ENCODE data around the gene KDSR. TPM values are rescaled to one million over a fixed set of nuclear protein-coding genes. Genes with fewer than 3 reads are reported as not detected.

Gene KDSR
- 12.2 TPM for total RNA-seq

DNA sequence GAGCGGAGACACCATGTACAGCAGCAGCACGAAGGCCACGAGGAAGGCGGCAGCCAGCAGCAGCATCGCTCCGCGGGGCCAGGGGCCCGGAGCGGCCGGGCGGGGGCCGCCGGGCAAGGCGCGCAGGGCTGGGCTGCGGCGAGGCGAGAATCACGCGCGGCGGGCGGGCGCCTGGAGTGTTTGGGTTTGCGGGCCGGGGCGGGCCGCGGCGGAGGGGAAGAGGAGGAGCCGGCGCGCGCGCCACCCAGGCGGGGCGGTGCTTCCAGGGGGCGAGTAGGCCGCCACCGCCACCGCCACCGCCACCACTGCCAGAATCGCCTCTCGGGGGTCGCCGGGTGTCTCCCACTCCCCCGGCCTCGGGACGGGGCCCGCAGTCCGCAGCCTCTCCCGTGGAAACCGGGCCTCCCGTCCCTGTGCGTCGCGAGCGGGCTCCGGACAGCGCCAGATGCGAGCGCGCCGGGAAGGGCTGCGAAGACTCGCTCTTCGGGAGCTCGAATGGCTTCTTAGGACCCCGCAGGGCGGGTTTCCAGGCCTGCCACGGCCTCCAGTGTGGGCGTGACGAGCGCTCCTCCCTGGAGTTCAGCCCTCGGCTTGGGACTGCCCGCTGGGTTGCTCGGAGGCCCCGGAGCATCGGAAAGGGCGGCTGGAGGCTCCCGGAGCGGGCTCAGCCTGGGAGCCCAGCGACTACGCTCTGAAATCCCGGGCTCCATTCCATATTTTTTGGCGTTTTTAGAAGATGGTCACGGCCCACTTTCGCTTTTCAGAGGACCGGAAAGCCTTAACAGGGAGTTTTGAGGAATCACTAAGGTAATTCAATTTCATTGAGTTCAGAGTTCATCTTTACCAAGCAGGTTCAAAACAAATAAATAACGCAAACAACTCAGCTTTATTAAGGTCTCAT, at the start of gene KDSR:
TSS of gene KDSR (minus strand) at position 154 of the 901 bp plus-strand sequence. CDS start at position 66, 88 bp downstream.
- FAIRE-seq (no peak), DNase-seq (ENCODE audit: low spot score in 2 of 2) (peak; percentile 87 to 93)

GRCh38 chr18:63412953-63413352, 45.9 kb upstream of the KDSR start:
- DNase-seq (ENCODE audit: low spot score in 2 of 2) (no peak), FAIRE-seq (no peak)

- no peak for FAIRE-seq
- no peak for DNase-seq (ENCODE audit: low spot score in 2 of 2)
These were observed 43.8 kb upstream of the KDSR start for GRCh38 chr18:63410792-63411191.

GRCh38 chr18:63409301-63409700, 42.3 kb upstream of the KDSR start:
- DNase-seq (ENCODE audit: low spot score in 2 of 2): no peak
- FAIRE-seq: no peak

GRCh38 chr18:63407734-63408133, 40.7 kb upstream of the KDSR start:
- DNase-seq (ENCODE audit: low spot score in 2 of 2): no peak
- no peak for FAIRE-seq

- FAIRE-seq (no peak), DNase-seq (ENCODE audit: low spot score in 2 of 2) (no peak)
These were observed 39.0 kb upstream of the KDSR start for GRCh38 chr18:63405986-63406385.

- DNase-seq (ENCODE audit: low spot score in 2 of 2): no peak
- no peak for FAIRE-seq
These were observed 35.5 kb upstream of the KDSR start for GRCh38 chr18:63402246-63403162.

DNA sequence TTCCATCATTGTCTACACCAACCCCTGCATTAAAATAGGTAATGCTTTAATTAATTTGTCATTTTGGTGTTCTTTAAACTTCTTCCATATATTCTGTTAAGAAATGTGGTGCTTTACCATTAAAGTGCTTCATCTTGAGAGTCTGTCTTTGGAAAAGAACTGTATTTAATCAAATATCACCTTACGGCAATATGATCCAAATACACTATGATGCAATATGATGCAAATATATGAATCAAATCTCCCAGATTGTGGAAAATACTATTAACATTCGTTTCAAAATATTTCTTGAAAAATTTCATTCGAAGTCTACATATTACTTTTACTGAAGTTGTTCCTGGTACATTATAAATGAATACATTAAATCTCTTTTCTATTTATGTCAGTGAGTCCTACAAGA, 32.3 kb upstream of the KDSR start:
- DNase-seq (ENCODE audit: low spot score in 2 of 2): no peak
- no peak for FAIRE-seq

DNA sequence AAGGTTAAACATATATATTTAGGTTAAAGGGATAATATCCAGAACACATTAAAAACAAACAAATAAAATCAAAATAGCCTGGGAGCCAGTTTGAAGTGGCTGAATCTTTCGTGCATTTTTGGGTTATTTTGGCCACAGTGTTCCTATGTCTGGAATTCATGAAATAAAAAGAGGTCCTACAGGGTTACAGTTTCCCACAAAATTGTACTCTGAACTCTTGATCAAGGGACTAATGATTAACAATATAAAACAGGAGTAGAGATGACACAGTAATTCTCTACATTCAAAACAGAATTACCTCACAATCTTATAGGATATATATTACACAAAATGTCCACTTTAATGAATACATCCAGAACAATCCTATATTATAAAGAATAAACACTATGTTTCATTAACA, 30.3 kb upstream of the KDSR start:
- FAIRE-seq (no peak), DNase-seq (ENCODE audit: low spot score in 2 of 2) (no peak)

DNA sequence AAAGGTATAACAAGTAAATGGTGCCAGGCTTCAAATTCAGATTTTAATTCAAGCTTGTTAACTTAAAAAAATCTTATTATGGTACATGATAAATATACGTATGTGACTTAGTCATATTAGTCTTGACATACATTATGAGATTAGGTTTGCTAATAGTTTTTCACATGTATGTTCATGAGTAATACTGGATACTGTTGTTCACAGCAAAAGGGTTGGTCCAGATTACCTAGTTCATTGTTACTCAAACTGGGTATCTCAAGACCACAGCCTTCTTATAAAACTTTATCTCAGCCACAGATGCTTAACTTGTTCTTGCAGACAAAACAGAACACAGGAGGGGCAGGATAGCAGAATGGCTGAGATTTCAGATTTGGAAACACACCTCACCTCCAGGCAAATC, 28.5 kb upstream of the KDSR start:
- FAIRE-seq: no peak
- DNase-seq (ENCODE audit: low spot score in 2 of 2): no peak

GRCh38 chr18:63394954-63395353, 27.9 kb upstream of the KDSR start:
- no peak for DNase-seq (ENCODE audit: low spot score in 2 of 2)
- no peak for FAIRE-seq

- FAIRE-seq: no peak
- no peak for DNase-seq (ENCODE audit: low spot score in 2 of 2)
These were observed 20.9 kb upstream of the KDSR start for GRCh38 chr18:63387861-63388260.

DNA sequence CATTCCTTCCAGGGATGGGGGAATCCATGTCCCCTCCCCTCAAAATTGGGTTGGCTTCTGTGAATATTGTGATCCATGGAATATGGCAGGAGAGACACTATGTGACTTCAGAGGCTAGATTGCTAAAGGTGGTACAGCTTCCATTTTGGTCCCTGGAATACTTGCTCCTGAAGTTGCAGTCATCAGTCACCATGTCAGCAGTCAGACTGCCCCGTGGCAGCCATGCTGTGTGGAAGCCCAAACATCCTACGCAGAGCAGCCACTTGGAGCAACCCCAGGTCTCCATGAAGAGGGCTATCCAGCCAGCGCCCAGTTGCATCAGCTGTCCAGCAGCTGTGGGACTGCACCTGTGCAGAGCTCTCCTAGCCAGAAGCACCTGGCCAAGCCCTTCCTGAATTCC, 15.8 kb upstream of the KDSR start:
- FAIRE-seq (no peak), DNase-seq (ENCODE audit: low spot score in 2 of 2) (no peak)

DNA sequence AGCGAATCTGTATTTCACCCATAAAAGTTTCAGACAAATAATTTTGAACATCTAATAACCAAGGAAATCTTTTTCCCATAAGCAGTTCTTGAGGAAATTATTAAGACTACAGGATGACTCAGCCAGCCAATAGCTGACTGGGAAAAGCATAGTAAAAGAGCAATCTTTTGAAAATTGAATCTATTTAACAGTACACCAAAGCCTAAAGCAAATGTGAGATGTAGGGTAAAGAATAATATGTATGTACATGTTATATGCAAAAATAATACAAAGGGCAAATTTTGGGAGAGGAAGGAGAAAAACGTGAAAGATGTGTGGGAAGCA, 12.6 kb upstream of the KDSR start:
- DNase-seq (ENCODE audit: low spot score in 2 of 2): no peak
- FAIRE-seq: no peak

- no peak for DNase-seq (ENCODE audit: low spot score in 2 of 2)
These were observed 12.1 kb upstream of the KDSR start for GRCh38 chr18:63378919-63379638.

DNA sequence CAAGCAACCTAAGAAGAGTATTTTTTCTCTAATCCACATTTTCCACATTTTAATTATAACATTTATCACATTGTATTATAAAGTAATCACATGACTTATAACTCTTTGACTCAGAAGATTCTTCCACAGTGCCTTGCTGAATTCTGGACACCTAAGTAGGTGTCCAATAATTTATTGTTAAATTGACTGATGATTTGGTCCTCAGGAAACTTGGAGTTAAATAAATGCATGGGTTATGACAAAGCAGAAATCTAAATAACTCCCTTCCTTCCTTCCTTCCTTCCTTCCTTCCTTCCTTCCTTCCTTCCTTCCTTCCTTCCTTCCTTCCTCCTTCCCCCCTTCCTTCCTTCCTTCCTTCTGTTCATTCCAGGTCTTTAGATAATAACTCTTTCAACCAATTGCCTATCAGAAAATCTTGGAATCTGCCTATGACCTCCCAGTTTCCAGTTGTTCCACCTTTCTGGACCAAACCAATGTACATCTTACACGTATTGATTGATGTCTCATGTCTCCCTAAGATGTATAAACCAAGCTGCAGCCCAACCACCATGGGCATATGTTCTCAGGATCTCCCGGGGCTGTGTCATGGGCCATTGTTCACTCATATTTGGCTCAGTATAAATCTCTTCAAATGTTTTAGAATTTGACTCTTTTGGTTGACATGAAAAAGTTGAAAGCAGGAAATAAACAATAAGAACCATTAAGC, 10.4 kb upstream of the KDSR start:
- FAIRE-seq (no peak), DNase-seq (ENCODE audit: low spot score in 2 of 2) (no peak)

More at GRCh38 chr18:63378919-63379638, 12.1 kb upstream of the KDSR start:
- FAIRE-seq: no peak

- FAIRE-seq (no peak), DNase-seq (ENCODE audit: low spot score in 2 of 2) (no peak)
These were observed 9.5 kb upstream of the KDSR start for GRCh38 chr18:63376538-63376937.

- no peak for DNase-seq (ENCODE audit: low spot score in 2 of 2)
- no peak for FAIRE-seq
These were observed 7.5 kb upstream of the KDSR start for GRCh38 chr18:63374540-63374939.

DNA sequence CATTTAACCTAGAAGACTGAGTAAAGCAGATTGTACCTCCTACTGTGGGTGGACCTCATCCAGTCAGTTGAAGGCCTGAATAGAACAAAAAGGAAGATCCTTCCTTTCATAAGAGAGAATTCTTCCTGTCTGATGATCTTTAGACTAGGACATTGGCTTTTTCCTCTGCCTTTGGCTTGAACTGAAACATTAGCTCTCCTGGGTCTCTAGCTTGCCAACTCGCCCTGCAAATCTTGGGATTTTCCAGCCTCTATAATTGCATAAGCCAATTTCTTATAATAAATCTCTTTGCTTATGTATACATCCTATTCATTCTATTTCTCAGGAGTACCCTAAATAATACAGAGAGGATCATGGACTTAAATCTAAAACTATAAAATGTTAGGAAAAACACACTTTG, 6.2 kb upstream of the KDSR start:
- FAIRE-seq (no peak), DNase-seq (ENCODE audit: low spot score in 2 of 2) (no peak)

DNA sequence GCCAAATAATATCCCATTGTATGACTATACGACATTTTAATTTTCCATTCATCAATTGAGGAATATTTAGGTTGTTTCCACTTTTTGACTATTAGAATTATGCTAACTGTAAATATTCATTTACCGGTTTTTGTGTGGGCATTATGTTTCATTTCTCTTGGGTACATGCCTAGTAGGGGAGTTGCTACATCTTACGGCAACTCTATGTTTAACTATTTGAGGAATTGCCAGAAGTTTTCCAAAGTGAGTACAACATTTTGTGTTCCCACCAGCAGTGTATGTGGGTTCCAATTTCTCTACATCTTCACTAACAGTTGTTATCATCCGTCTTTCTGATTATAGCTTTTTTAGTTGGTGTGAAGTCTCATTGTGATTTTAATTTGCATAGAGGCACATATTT, 1.6 kb upstream of the KDSR start:
- no peak for DNase-seq (ENCODE audit: low spot score in 2 of 2)
- no peak for FAIRE-seq
